ENCODE data around the gene RAB5A.
A peak's percentile ranks its signal among the peaks of the same experiment; 100 is the strongest.
"Not testable (repeated sequence)": the region's sequence is repeated elsewhere in the genome, so short reads cannot be mapped to it uniquely, and the experiment has no call there.

RAB5A gene

DNA sequence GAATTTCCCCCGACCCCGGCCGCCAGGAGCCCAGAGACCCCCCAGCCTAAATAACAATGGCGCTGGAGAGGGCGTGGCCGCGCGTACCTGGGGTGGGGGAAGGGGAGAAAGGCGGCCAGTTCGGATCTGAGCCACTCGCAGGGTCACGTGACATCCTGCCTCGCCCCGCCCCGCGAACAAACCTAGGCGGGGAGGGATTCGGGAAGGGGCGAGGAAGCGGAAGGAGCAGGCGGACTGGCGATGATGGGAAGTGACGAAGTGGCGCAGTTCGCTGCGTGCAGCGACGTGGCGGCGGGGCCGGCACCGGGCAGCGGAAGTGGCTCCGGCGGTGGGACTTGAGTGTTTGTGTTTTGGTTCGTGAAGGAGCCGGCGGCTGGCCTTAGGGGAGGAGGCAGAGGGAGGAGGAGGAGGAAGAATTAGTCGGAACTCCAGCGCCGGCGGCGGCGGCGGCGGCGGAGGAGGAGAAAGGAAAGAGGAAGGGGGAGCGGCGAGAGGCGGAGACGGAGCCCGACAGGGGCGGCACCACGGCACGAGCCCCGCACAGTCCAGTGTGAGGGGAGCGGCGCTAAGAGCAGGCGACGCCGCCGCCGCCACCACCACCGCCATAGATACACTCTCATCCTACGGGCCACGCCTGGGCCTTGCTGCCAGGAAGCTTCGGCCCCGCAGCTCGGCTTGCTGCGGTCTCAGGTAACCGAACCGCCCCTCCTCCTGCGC lies at the start of gene RAB5A:
RAB5A (plus strand) TSS at position 266 of the 717 bp plus-strand sequence. CDS start 3,802 bp downstream, outside the sequence.
- peak; percentile 90 to 96 (median 91) for DNase-seq

DNA sequence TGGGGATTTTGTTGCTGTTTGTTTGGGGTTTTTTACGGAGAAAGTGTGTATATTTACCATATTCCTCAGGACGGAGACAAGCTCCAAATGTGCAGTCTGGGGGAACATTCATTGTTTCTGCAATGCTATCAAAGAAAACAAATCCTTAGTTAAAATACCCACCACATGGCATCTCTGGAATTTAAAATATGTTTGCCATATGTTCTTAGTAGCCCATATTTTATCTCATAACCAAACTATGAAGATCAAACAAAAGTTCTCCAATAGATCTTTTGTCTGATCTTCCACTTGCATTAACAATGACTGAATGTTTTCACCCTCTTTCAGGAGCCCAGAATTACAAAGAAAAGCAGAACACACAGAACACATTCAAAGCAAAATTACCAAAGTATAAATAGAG lies 48.2 kb upstream of the RAB5A start:
- no peak for DNase-seq

- no peak for DNase-seq
Observed at GRCh38 chr3:19899264-19899663, 47.6 kb upstream of the RAB5A start.

- DNase-seq, result not testable (repeated sequence)
Observed at GRCh38 chr3:19899833-19900232, 47.1 kb upstream of the RAB5A start.

GRCh38 chr3:19901337-19901736 lies 45.6 kb upstream of the RAB5A start:
- DNase-seq, result no peak

DNA sequence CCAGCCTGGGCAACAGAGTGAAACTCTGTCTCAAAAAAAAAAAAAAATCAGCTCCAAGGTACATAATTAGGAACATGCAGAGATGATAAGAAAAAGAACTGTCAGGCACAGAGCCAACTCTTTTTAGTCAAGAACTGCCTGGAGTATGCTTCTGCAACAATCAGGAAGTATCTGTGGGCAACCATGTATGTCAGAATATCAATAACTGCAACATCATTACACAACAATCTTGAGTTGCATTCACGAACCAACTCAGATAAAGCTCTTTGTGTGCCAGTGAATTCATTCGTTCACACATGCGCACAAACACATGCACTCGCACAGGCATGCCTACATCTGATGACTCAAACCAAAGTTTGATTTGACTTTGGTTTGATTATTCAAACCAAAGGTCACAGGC lies 45.0 kb upstream of the RAB5A start:
- DNase-seq, result no peak

- DNase-seq, result no peak
Observed at GRCh38 chr3:19903649-19904048, 43.2 kb upstream of the RAB5A start.

DNA sequence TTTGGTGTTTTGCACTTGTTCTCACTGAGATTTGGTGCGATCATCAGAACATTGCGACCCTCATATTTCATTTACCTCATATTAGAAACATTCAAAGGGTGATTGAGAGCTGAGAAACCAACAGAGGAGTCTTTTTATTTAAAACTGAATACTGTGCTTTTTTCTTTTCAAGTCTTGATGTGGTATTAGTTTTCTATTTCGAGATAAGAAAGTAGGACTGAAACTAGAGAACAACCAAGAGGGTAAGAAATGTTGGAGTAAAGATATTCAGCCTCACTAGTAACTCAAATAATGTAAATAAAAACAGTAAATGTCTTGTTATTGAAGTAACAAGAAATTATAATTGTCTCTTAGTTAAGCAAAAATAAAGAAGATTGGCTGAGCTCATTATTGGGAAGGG lies 39.4 kb upstream of the RAB5A start:
- DNase-seq, result no peak

DNA sequence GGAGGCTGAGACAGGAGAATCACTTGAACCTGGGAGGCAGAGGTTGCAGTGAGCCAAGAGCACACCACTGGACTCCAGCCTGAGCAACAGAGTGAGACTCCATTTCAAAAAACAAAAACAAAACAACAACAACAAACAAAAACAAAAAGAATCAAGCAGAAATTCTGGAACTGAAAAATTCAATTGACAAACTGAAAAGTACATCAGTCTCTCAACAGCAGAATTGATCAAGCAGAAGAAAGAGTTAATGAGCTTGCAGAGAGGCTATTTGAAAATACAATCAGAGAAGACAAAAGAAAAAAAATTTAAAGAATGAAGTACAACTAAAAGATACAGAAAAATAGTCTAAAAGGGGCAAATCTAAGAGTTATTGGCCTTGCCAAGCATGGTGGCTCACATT lies 35.4 kb upstream of the RAB5A start:
- no peak for DNase-seq

GRCh38 chr3:19917167-19917566 lies 29.7 kb upstream of the RAB5A start:
- DNase-seq, result no peak

DNA sequence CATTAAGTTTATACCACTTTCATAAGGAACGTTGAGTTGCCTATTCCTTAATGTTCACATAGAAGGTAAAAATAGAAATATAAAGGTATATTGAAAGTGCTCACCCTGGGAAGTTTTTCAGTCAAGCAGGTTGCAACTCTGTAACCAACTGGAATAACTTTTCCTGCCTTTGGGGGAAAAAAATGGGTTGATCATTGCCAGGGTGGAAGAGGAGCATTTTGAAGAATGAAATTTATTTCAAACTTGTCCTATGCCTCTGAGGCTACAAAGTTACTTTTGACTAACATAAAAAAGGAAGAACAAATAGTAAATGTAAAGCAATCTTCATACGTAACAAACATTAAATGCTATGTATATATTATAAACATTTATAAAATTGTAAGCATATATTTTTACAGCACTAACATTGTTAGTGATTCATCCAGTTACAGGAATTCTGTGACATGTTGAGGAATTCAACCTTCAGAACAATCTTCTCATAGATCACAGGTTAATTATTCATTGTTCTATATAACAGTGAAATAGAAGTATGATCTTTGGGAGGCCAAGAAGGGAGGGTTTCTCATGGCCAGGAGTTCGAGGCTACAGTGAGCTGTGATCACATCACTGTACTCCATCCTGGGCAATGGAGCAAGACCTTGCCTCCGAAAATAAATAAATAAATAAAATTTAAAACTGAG lies 26.4 kb upstream of the RAB5A start:
- DNase-seq, result no peak

- DNase-seq, result no peak
Observed at GRCh38 chr3:19931180-19931692, 15.7 kb upstream of the RAB5A start.

GRCh38 chr3:19931767-19932188 lies 15.1 kb upstream of the RAB5A start:
- DNase-seq, result no peak

- no peak for DNase-seq
Observed at GRCh38 chr3:19932422-19932821, 14.5 kb upstream of the RAB5A start.

DNA sequence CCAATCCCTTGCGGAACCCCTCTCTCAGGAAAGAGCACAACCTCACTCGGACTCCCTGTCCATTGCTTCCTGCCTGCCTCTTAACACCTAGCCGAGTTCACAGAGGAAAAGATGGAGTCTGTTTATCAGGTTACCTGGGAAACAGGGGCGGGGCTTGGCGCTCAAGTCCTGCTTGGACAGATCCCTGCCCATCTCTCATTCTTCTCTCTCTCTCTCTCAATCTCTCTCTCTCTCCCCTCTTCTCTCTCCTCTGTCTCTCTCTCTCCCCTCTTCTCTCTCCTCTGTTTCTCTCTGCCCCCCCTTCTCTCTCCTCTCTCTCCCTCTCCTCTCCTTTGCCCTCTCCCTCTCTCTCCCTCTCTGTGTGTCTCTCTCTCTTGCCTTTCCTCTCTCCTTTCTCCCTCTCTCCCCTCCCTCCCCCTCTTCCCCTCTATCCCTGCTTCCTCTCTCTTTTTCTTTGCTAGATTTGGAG lies 12.8 kb upstream of the RAB5A start, which contains the start of gene EFHB:
EFHB (minus strand) TSS at position 120 of the 469 bp plus-strand sequence. CDS start 199 bp downstream, outside the sequence.
- peak; percentile 27 to 67 (median 49) for DNase-seq

DNA sequence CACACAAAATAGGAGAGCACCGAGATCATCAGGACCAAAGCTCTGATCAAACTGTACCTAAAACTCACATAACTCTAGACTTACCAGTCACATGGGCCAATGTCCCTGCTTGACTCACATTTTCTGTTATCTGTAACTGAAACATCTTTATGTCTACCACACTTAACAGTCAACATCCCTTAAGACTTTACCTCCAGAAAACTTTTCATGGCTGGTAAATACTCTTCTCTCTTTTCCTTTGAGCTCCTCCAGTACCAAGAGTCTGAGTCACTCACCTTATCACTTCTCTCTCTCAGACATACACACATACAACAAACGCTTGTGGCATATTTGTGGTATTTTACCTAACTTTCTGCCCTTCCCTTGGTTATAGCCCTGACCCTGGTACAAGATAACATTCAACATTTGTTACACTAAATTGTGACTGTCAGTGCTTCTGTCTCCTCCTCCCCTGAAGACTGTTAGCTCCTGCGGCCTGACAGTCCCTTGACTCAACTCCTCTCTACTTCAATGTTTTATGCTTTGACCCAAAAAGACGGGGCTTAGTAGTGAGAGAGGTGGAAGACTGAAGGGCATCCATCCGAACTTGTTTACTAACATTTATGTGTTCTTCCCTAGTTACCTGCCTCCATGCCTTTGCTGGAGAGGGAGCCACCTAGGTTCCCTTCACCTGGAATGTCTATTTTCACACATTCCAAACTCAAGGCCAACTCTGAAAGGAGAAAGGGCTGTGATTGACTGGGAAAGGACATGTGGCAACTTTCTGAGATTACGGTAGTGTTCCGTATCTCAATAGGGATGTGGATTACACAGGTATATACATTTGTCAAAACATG lies 9.2 kb upstream of the RAB5A start:
- DNase-seq, result no peak

- no peak for DNase-seq
Observed at GRCh38 chr3:19938295-19938627, 8.6 kb upstream of the RAB5A start.

- DNase-seq, result no peak
Observed at GRCh38 chr3:19940643-19941042, 6.3 kb upstream of the RAB5A start.

DNA sequence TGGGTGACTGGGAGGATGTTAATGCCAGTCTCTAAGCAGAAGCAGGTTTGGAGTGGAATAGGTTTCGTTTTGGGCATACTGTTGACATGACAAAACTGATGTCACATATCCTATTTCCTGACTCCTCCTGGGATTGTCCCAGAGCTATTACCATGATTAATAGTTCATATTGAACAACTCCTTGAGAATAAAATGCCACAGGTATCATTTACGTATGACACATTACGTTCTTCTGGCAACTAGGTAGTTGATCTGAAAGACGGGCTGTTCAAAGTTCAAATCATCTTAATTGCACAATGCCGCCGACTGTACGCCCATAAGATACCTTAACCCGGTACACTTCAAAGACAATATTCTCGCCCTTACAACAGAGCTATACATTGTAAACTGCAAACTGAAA lies 1.4 kb upstream of the RAB5A start:
- no peak for DNase-seq

GRCh38 chr3:19945969-19946831 lies 697 bp upstream of the RAB5A start:
- DNase-seq, result no peak

GRCh38 chr3:19947549-19948225 lies 790 bp downstream of the RAB5A start:
- peak; percentile 0 to 65 (median 60) for DNase-seq

- DNase-seq, result no peak
Observed at GRCh38 chr3:19948226-19948591, 1.3 kb downstream of the RAB5A start.

Data from NCI-H1417 (cell line).